CD4-positive, alpha-beta T cell treated with Interleukin-15 for 4 hours (primary cell): ENCODE data around the gene CROCC.
A peak's percentile ranks its signal among the peaks of the same experiment; 100 is the strongest.
"Not testable (repeated sequence)": the region's sequence is repeated elsewhere in the genome, so short reads cannot be mapped to it uniquely, and the experiment has no call there.

Source experiments
- DNase-seq: peaks from one replicate; pipeline ENCODE4 v3.0.0-alpha.2; 2020; ENCODE audit warnings: low spot score

The CROCC gene

GRCh38 chr1:16897653-16898052, 24.1 kb upstream of the CROCC start:
- DNase-seq = not testable (repeated sequence)

- not testable (repeated sequence) for DNase-seq
Observed at GRCh38 chr1:16898298-16898697, 23.4 kb upstream of the CROCC start.

- not testable (repeated sequence) for DNase-seq
Observed at GRCh38 chr1:16899020-16899419, 22.7 kb upstream of the CROCC start.

DNA sequence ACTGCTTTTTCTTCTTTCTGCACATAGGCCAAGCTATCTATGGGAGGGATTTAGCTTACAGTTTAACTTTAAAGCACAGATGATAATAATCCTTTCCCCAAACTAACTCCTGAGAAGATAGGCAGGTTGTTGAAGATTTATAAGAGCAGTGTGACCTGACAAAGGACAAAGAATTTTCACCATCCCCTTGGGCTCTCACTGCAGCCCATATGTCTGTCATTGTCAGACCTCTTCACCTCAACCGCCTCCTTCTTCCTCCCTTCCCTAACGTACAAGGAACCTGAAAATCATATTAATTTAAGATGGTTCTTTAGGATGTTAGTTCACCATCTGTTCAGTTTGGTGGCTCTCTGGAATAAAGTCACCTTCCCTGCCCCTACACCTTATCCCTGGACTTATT, 21.0 kb upstream of the CROCC start:
- no peak for DNase-seq

GRCh38 chr1:16901371-16901770, 20.4 kb upstream of the CROCC start:
- not testable (repeated sequence) for DNase-seq

DNA sequence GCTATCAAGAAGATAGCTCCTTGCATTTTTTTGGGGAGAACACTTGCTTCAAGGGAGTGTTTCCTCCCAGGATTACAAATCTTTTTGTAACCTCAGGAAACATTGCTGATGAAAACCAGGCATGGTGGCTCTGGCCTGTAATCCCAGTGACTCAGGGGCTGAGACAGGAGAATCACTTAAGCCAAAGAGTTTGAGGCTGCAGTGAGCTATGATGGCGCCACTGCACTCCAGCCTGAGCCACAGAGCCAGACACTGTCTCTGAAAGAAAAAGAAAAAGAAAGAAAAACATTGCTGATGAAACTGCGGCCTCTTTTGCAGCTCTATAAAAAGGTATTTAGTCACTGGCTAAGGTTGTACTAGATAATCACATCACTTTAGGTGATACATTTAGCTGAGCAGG, 18.7 kb upstream of the CROCC start:
- no peak for DNase-seq

- no peak for DNase-seq
Observed at GRCh38 chr1:16903458-16903796, 18.3 kb upstream of the CROCC start.

DNA sequence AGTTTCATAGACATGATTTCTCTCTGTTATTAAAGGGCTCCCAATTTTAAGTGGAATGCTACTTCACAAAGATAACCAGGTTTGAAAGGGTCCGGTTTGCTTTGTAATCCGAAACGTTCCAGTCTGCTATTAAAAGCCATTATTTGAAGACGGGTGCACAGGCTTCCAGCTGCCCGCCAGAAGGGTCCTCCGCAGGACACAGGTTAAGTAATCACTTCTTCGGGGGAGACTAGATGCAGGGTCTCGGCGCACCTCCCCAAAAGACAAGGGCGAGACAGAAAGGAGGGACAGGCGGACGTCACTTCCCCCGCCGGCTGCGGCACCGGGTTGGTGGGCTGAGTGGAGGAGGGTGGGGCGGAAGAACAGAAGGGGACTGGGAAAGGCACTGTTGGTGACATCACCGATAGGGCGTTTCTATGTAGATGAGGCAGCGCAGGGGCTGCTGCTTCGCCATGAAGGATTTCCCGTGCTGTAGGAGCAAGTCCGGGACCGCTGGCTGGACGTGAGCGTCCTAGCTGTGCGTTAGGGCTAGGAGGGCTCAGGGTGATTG, 17.1 kb upstream of the CROCC start:
- peak; percentile 99 for DNase-seq

DNA sequence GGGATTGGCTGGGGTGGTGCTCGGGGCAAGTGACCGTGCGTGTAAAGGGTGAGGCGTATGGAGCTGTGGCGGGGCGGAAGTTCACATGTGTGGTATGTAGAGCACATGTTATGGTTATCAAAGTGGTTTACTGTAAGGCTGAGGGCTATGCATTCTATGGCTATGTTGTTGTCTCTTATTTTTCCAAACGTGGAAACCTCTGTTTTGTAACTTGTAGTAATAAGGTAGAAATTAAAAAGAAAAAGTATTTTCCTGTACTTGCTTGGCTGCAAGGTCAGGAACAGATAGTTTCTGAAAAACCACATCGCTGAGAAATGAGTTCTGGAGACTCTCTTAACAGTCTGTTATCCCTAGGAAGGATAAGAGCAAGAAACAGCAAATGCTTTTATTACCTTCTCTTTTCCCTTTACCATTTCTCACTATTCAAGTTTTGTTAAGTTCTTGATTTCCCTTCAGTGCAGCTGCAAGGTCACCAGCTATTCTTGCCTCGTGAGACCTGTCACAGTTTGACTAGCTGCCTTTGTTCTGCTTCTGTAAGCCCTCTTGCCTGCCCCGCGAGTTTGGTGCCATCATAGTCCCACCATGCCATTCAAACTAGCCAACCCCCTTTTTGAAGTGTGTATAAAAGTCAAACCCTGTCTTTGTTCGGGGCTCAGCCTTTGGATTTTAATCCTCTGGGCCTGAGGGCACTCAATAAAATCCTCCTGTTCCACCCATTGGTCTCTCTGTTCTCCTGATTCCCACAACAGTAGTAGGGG, 16.4 kb upstream of the CROCC start:
- DNase-seq = peak; percentile 27

- no peak for DNase-seq
Observed at GRCh38 chr1:16905868-16906702, 15.6 kb upstream of the CROCC start.

DNA sequence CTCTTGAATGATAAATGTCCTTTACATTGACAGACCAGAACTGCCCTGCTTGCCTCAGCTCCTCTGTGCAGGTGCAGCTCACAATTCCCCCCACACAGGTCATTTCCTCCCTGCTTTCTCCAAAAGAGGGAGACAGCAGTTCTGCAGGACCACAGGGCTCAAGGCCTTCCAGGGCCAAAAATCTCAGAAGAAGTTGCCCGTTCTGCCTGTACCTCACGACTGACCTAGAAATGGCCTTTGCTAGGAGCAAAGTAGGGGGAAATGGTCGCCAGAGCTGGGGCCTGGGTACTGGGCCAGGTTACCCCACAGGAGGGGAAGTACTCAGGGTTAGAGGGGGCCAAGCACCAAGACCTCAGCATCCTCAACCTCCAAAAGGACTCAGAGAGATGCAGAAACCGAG, 14.9 kb upstream of the CROCC start:
- DNase-seq = no peak

GRCh38 chr1:16907870-16908758, 13.6 kb upstream of the CROCC start:
- DNase-seq = no peak

DNA sequence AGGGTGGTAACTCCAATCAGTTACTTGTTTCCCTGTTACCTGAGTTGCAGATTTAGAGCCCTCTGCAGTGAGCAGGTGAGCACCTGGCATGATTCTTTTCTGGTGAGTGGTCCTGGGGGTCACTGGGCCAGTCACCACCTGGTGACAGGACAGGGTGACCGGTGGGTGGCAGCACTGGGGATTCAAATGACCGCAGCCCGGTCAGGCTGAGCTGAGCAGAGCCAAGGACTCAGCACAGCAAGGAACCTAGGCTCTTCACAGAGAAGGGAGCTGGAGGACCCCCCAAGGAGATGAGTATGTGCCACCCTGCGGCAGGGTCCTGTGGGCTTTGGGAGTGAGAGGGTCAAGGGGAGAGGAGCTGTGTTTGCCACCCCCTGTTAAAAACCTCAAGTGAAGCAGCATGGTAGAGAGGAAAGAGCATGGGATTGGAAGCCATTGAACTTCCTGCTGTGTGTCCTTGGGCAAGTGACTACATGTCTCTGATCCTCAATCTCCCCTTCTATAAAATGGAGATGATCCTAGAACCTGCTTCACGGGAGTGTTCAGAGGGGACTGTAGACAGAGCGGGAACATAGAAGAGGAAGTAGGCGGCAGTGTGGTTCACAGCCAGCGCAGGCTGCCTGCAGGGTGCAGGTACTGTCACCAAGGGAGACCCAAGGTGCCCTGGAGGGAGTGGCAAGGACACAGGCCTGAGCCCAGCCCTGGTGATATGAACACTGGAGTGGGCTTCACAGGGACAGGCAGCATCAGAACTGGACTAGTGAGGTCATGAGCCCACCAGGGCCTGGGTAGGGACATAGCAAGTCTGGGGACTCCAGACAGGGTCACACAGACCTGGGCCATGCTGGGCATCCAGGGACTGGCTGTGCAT, 9.6 kb upstream of the CROCC start:
- DNase-seq = not testable (repeated sequence)

- not testable (repeated sequence) for DNase-seq
Observed at GRCh38 chr1:16912742-16913141, 9.0 kb upstream of the CROCC start.

DNA sequence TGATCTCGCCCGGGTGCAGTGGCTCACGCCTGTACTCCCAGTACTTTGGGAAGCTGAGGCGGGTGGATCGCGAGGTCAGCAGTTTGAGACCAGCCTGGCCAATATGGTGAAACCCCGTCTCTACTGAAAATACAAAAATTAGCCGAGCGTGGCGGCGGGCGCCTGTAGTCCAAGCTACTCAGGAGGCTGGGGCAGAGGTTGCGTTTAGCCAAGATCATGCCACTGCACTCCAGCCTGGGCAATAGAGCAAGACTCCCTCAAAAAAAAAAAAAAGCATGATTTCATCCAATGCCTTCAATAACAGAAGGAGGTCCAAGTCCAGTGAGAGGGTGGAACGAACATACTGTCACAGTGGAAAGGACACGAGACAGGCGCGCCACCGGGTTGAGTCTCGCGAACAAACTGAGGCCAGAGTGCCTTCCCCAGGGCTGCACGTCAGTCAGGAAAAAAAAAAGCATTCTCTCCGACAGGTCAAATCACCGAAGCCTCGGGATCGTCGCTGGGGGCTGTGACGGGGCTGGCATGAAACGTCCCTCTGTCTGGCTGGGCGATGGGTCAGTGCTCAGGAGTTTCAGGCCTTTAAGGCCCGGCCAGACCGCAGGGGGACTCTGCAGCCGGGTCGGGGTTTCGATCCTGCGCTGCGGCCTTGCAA, 8.4 kb upstream of the CROCC start:
- DNase-seq = no peak

GRCh38 chr1:16913833-16914662, 7.7 kb upstream of the CROCC start:
- peak; percentile 94 for DNase-seq

DNA sequence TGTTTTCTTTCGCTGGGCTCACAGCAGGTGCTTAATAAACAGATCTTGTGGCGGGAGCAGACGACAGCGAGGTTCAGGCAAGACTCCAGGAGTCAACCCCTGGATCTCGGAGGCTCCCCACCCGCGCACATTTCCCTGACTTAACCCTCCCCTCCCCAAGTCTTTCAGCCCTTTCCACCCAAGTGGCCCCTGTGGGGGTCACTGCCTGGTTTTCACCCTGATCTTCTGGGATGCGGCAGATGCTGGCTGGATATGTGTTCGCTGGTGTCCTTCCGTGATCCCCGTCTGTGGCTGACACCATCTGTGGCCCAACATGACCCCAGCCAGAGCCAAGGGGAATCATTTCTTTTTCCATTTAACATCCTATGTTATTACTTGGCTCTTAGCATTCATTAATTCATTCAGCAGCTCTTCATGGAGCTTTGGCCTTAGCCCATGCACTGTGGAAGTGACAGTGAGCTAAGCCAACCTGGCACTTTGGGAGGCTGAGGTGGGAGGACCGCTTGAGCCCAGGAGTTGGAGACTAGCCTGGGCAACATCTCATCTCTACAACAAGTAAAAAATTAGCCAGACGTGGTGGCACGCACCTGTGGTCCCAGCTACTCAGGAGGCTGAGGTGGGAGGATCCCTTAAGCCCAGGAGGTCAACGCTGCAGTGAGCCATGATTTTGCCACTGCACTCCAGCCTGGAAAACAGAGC, 6.7 kb upstream of the CROCC start:
- not testable (repeated sequence) for DNase-seq

DNA sequence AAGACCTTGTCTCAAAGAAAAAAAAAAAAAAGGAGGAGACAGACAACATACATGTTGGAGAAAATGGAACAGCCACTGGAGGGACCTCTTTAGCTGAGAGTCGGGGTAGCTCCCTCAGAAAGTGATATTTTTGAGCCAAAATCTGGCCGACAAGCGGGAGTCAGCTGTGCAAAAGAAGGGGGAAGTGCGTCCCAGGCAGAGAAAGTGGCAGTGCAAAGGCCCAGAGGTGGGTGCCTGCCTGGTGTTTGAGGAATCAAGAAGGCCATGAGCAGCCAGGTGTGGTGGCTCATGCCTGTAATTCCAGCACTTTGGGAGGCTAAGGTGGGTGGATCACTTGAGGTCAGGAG, 6.1 kb upstream of the CROCC start:
- DNase-seq = no peak
